A549 (cell line): Measurements from ENCODE around the gene NUDT6.
"Not testable (repeated sequence)": the region's sequence is repeated elsewhere in the genome, so short reads cannot be mapped to it uniquely, and the experiment has no call there.

ENCODE experiments used
- CTCF ChIP-seq: fragments of >200 bp; sonication (Bioruptor Twin); formaldehyde crosslinking; IDR thresholded peaks from 3 replicates; pipeline ENCODE4 v1.5.1; 2016
- FOXS1 ChIP-seq: fragments of 250-450 bp; sonication (Bioruptor Pico); IDR thresholded peaks from 2 replicates; pipeline ENCODE4 v1.5.0; 2020; ENCODE audit warnings: mild to moderate bottlenecking, moderate library complexity
- HOXA7 ChIP-seq: fragments of 250-450 bp; sonication (Bioruptor Pico); IDR thresholded peaks from 2 replicates; pipeline ENCODE4 v1.5.0; 2020; ENCODE audit warnings: mild to moderate bottlenecking, moderate library complexity
- JUNB ChIP-seq: fragments of >200 bp; sonication (Bioruptor Twin); formaldehyde crosslinking; IDR thresholded peaks from 2 replicates; pipeline ENCODE4 v1.6.1; 2016
- PBX3 ChIP-seq: IDR thresholded peaks from 2 replicates; pipeline ENCODE4 v1.6.1; 2012
- POLR2A ChIP-seq: IDR thresholded peaks from 2 replicates; pipeline ENCODE4 v1.6.1; 2012; ENCODE audit warnings: mild to moderate bottlenecking, low read length
- REST ChIP-seq: fragments of 200-600 bp; sonication (generic); IDR thresholded peaks from 2 replicates; pipeline ENCODE4 v1.6.1; 2016; ENCODE audit warnings: antibody characterized with exemption, mild to moderate bottlenecking, moderate library complexity
- RNF2 ChIP-seq: fragments of 200-600 bp; sonication (generic); IDR thresholded peaks from 2 replicates; pipeline ENCODE4 v1.6.1; 2016; ENCODE audit warnings: low read depth, mild to moderate bottlenecking, antibody characterized with exemption, moderate library complexity, borderline replicate concordance
- SMC3 ChIP-seq: fragments of >200 bp; sonication (Bioruptor Twin); formaldehyde crosslinking; IDR thresholded peaks from 3 replicates; pipeline ENCODE4 v1.6.1; 2018; ENCODE audit warnings: inconsistent platforms
- TF ChIP-seq, protein P1 (sequence below): fragments of 450-650 bp; IDR thresholded peaks from 2 replicates; pipeline ENCODE4 v1.6.1; 2014; ENCODE audit warnings: antibody characterized with exemption

DNA sequence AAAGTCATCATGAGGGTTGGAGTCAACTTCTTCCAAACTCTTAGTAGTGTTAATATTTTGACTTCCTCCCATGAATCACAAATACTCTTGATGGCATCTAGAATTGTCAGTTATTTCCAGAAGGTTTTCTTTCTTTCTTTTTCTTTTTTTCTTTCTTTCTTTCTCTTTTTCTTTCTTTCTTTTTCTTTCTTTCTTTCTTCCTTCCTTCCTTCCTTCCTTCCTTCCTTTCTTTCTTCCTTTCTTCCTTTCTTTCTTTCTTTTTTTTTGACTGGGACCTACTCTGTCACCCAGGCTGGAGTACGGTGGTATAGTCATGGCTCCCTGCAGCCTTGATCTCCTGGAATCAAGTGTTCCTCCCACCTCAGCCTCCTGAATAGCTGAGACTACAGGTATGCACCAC, 78.0 kb downstream of the NUDT6 start:
- TF ChIP-seq CTCF; SMC3; REST; RNF2; JUNB; POLR2A; PBX3; HOXA7 (CRISPR knock-in tag); FOXS1: not testable (repeated sequence)
- TF ChIP-seq, protein P1, sequence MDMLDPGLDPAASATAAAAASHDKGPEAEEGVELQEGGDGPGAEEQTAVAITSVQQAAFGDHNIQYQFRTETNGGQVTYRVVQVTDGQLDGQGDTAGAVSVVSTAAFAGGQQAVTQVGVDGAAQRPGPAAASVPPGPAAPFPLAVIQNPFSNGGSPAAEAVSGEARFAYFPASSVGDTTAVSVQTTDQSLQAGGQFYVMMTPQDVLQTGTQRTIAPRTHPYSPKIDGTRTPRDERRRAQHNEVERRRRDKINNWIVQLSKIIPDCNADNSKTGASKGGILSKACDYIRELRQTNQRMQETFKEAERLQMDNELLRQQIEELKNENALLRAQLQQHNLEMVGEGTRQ = not testable (repeated sequence)
